ENCODE data around the gene GALNT18. TPM values are rescaled to one million over a fixed set of nuclear protein-coding genes. Genes with fewer than 3 reads are reported as not detected.

GALNT18 gene
- total RNA-seq, result 46.4 TPM
- long read RNA-seq, transcript GALNT18-201 (11 exons, 2,504 nt), result major isoform, 145 of 209 reads
- long read RNA-seq, partial matches to known transcripts, result 19 of 209 reads
- long read RNA-seq, other reads (novel, unspliced or antisense), result 45 of 209 reads

GRCh38 chr11:11621573-11622339 is at the start of gene GALNT18:
GALNT18 (minus strand) TSS chr11:11622005.
- peak; percentile 51 for TF ChIP-seq CTCF (IDR thresholded peaks at IDR 0.05)
- no peaks in the 10 kb centered on the region for H3K36me3 ChIP-seq
- peaks cover 18% of the 10 kb centered on the region for H3K4me1 ChIP-seq
- intact Hi-C loops (cut with DNase I), result no loop called here
- no peaks in the 10 kb centered on the region for H3K27me3 ChIP-seq (ENCODE audit: low read depth)
- no peaks in the 10 kb centered on the region for H3K9me3 ChIP-seq
- peak within 1 kb of the TSS; percentile 77 for H3K4me3 ChIP-seq
- DNase-seq (peak; percentile 92), ATAC-seq (peak; percentile 96 to 97)
- H3K27ac ChIP-seq, result peak within 1 kb of the TSS; percentile 85

- H3K36me3 ChIP-seq, result no peaks in the 10 kb centered on the region
- H3K4me3 ChIP-seq, result no peak overlapping the region
- no peak for ATAC-seq
- no peak for TF ChIP-seq CTCF (IDR thresholded peaks at IDR 0.05)
- H3K27me3 ChIP-seq (ENCODE audit: low read depth), result no peaks in the 10 kb centered on the region
- intact Hi-C loops (cut with DNase I), result no loop called here
- no peak overlapping the region for H3K27ac ChIP-seq
- no peaks in the 10 kb centered on the region for H3K4me1 ChIP-seq
- H3K9me3 ChIP-seq, result no peaks in the 10 kb centered on the region
- DNase-seq, result no peak
Observed at GRCh38 chr11:11670574-11670973, 48.8 kb upstream of the GALNT18 start.

GRCh38 chr11:11669233-11669846 is 47.5 kb upstream of the GALNT18 start:
- DNase-seq, result no peak
- Histone ChIP-seq H3K9me3 (no peaks in the 10 kb centered on the region), H3K27me3 (ENCODE audit: low read depth) (no peaks in the 10 kb centered on the region), H3K4me3 (no peak overlapping the region), H3K4me1 (no peaks in the 10 kb centered on the region), H3K36me3 (no peaks in the 10 kb centered on the region), H3K27ac (no peak overlapping the region)
- no peak for TF ChIP-seq CTCF (IDR thresholded peaks at IDR 0.05)
- ATAC-seq, result no peak
- intact Hi-C loops (cut with DNase I), result no loop called here

GRCh38 chr11:11668781-11669180 is 47.0 kb upstream of the GALNT18 start:
- no peaks in the 10 kb centered on the region for H3K4me1 ChIP-seq
- H3K27ac ChIP-seq, result no peak overlapping the region
- intact Hi-C loops (cut with DNase I), result no loop called here
- H3K36me3 ChIP-seq, result no peaks in the 10 kb centered on the region
- DNase-seq (no peak), ATAC-seq (no peak)
- H3K27me3 ChIP-seq (ENCODE audit: low read depth), result no peaks in the 10 kb centered on the region
- H3K4me3 ChIP-seq, result no peak overlapping the region
- no peaks in the 10 kb centered on the region for H3K9me3 ChIP-seq
- no peak for TF ChIP-seq CTCF (IDR thresholded peaks at IDR 0.05)

GRCh38 chr11:11668274-11668673 is 46.5 kb upstream of the GALNT18 start:
- H3K27me3 ChIP-seq (ENCODE audit: low read depth), result no peaks in the 10 kb centered on the region
- TF ChIP-seq CTCF (IDR thresholded peaks at IDR 0.05), result no peak
- no peak for DNase-seq
- no peak for ATAC-seq
- intact Hi-C loops (cut with DNase I), result no loop called here
- H3K4me1 ChIP-seq, result no peaks in the 10 kb centered on the region
- no peaks in the 10 kb centered on the region for H3K9me3 ChIP-seq
- no peaks in the 10 kb centered on the region for H3K36me3 ChIP-seq
- no peak overlapping the region for H3K4me3 ChIP-seq
- H3K27ac ChIP-seq, result no peak overlapping the region
